Lower lobe of right lung (tissue), 2 donors: ENCODE measurements around the gene DGLUCY. TPM values are rescaled to one million over a fixed set of nuclear protein-coding genes. Genes with fewer than 3 reads are reported as not detected.

Experiments
- ATAC-seq, 2 donors: fragments of 200-7000 bp; cut with Tn5 transposase; one replicate each; pipeline ENCODE4 v1.9.1; 2020 to 2022; ENCODE audit warnings: mild to moderate bottlenecking in 2 of 2, moderate library complexity in 2 of 2
- DNase-seq: peaks from one replicate; pipeline ENCODE4 v3.0.0-alpha.2; 2020
- H3K27ac ChIP-seq: fragments of 200-600 bp; one replicate; pipeline ENCODE4 v1.8.0; 2022
- H3K27me3 ChIP-seq: fragments of 200-600 bp; one replicate; pipeline ENCODE4 v1.8.0; 2022; ENCODE audit warnings: low read depth
- H3K36me3 ChIP-seq: fragments of 200-600 bp; one replicate; pipeline ENCODE4 v1.8.0; 2022; ENCODE audit warnings: mild to moderate bottlenecking
- H3K4me1 ChIP-seq: fragments of 200-600 bp; one replicate; pipeline ENCODE4 v1.8.0; 2022
- H3K4me3 ChIP-seq: fragments of 200-600 bp; one replicate; pipeline ENCODE4 v1.8.0; 2022; ENCODE audit warnings: mild to moderate bottlenecking
- H3K9me3 ChIP-seq: fragments of 200-600 bp; one replicate; pipeline ENCODE4 v1.8.0; 2022
- CTCF ChIP-seq: fragments of 200-600 bp; IDR thresholded peaks from one replicate; pipeline ENCODE4 v1.8.0; 2022; ENCODE audit warnings: antibody characterized with exemption, mild to moderate bottlenecking
- intact Hi-C: fragments of 100-400 bp; cut with DNase I; formaldehyde crosslinking; loops from one replicate; pipeline ENCODE4 v1.11.0; 2022
- total RNA-seq: library from RNA; stranded (reverse); fragmentation: NEBNext Ultra II Directional; extraction: Animal tissue kit (Norgen Biotek cat#: 25700); gene quantifications from one replicate; pipeline ENCODE4 v1.2.1, GENCODE V29; 2021
- donor health status: DM: no; HTN: yes; CAD: no; lungs with severe emphysema.

The DGLUCY gene
- total RNA-seq, 1 donor from 2014 or later: 102 TPM

GRCh38 chr14:91167380-91167770 is 53.5 kb downstream of the DGLUCY start:
- H3K36me3 ChIP-seq: peaks cover 96% of the 10 kb centered on the region
- DNase-seq (no peak), ATAC-seq (no peak)
- no peak for TF ChIP-seq CTCF
- no peaks in the 10 kb centered on the region for H3K27me3 ChIP-seq
- H3K4me1 ChIP-seq: peaks cover 6% of the 10 kb centered on the region
- no peak overlapping the region for H3K4me3 ChIP-seq
- intact Hi-C loops: no loop called here
- H3K27ac ChIP-seq: no peak overlapping the region
- no peaks in the 10 kb centered on the region for H3K9me3 ChIP-seq

- Histone ChIP-seq H3K27ac (no peak overlapping the region), H3K9me3 (no peaks in the 10 kb centered on the region), H3K4me3 (no peak overlapping the region), H3K4me1 (peaks cover 4% of the 10 kb centered on the region), H3K36me3 (peaks cover 94% of the 10 kb centered on the region), H3K27me3 (no peaks in the 10 kb centered on the region)
- intact Hi-C loops: no loop called here
- ATAC-seq (no peak), DNase-seq (no peak)
- no peak for TF ChIP-seq CTCF
These were observed 56.1 kb downstream of the DGLUCY start for GRCh38 chr14:91169951-91170350.

- Histone ChIP-seq H3K4me1 (no peaks in the 10 kb centered on the region), H3K27ac (no peak overlapping the region), H3K4me3 (no peak overlapping the region), H3K36me3 (peaks cover 94% of the 10 kb centered on the region), H3K27me3 (no peaks in the 10 kb centered on the region), H3K9me3 (no peaks in the 10 kb centered on the region)
- ATAC-seq (no peak), DNase-seq (no peak)
- TF ChIP-seq CTCF: no peak
- intact Hi-C loops: no loop called here
These were observed 56.7 kb downstream of the DGLUCY start for GRCh38 chr14:91170504-91171121.

GRCh38 chr14:91171291-91171690 is 57.4 kb downstream of the DGLUCY start:
- TF ChIP-seq CTCF: no peak
- Histone ChIP-seq H3K4me1 (no peaks in the 10 kb centered on the region), H3K9me3 (no peaks in the 10 kb centered on the region), H3K4me3 (no peak overlapping the region), H3K36me3 (peaks cover 94% of the 10 kb centered on the region), H3K27ac (no peak overlapping the region), H3K27me3 (no peaks in the 10 kb centered on the region)
- ATAC-seq (no peak), DNase-seq (no peak)
- intact Hi-C loops: no loop called here

- ATAC-seq (peak; percentile 82 to 88), DNase-seq (peak; percentile 87)
- intact Hi-C loops: no loop called here
- H3K9me3 ChIP-seq: no peaks in the 10 kb centered on the region
- peak; percentile 89 for TF ChIP-seq CTCF
- no peak overlapping the region for H3K4me3 ChIP-seq
- no peak overlapping the region for H3K27ac ChIP-seq
- H3K4me1 ChIP-seq: peaks cover 6% of the 10 kb centered on the region
- no peaks in the 10 kb centered on the region for H3K27me3 ChIP-seq
- H3K36me3 ChIP-seq: peaks cover 90% of the 10 kb centered on the region
These were observed 59.4 kb downstream of the DGLUCY start for GRCh38 chr14:91173221-91173670.
